ENCODE data around the gene UGT2A2.

Gene UGT2A2

DNA sequence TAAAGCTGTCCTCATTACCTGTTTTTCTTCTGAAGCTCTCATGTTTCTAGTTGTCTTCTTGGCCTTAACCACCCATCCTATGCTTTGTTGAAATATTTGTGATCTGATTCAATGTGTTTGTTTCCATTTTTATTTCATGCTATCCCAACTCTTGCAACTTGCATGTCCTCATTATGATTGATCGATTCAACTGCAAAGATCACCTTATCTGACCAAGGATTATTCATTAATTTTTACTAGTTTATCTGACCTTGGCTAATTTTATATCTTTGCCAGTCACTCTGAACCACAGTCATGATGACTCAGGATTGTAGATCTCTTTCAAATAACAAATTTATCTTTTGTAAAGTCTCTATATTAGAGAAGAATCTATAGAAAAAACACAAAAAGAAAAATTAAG, 70.7 kb downstream of the UGT2A2 start:
- no peak for DNase-seq

- DNase-seq, result no peak
Observed at GRCh38 chr4:69563424-69563823, 76.0 kb downstream of the UGT2A2 start.

- no peak for DNase-seq
Observed at GRCh38 chr4:69549651-69550050, 89.8 kb downstream of the UGT2A2 start.

DNA sequence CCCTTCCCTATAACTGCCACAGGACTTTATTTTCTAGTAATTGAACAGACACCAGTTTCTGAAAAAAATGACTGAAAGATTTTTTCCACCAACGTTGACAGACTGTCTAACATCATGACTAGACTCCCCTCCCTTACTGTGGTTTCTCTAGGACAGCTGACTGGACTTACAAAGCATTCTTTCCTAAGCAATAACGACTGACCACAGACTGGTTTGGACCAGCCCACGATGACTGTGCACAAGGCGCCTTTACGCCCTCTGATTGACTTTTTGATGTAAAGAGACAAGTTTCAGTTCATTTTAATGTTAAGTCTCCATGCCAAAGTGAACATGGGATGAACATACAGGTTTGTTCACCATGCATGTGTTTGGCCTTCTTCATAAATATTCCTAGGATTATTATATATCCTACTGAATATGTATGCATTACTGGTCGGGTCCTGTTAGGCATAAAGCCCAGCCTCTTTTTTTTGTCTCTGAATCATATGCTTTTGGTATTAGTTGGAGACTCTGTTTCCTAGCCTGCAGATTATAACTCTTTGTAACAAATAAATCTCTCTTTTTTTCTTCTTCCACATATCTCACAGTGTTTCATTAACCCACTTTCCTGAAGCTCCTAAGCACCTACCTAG, 93.2 kb downstream of the UGT2A2 start:
- DNase-seq, result no peak
